IMR-90 (cell line): Measurements from ENCODE around the gene C1QL4. TPM values are rescaled to one million over a fixed set of nuclear protein-coding genes. Genes with fewer than 3 reads are reported as not detected.

Experiments used
- ATAC-seq: fragments of 200-7000 bp; cut with Tn5 transposase; 2 replicates; pipeline ENCODE4 v1.9.1; 2020; ENCODE audit warnings: low read depth, mild to moderate bottlenecking, moderate library complexity
- BruUV-seq: library from RNA; stranded (reverse); fragments of 400-500 nt; replicated peaks from 2 replicates; lab custom pipeline; 2021; lab: Mats Ljungman, UMichigan
- CTCF ChIA-PET: fragments of 300-600 bp; formaldehyde crosslinking; extraction: SDS; loops from one replicate; lab custom pipeline; 2021; ENCODE audit warnings: antibody characterized with exemption; lab: Yijun Ruan, JAX
- POLR2A ChIA-PET: fragments of 300-600 bp; sonication (Branson Sonifier 250); formaldehyde crosslinking; loops from one replicate; lab custom pipeline; 2022; ENCODE audit warnings: antibody characterized with exemption; ENCODE audit not compliant: unreplicated experiment; lab: Charles Lee
- DNase-seq: peaks from one replicate; pipeline ENCODE4 v3.0.0; 2013
- H2AFZ ChIP-seq: replicated peaks from 2 replicates; pipeline ENCODE3; 2013; ENCODE audit warnings: low read length, mild to moderate bottlenecking; ENCODE audit not compliant: poor library complexity
- H2AK5ac ChIP-seq: 2 replicates; pipeline ENCODE4 v1.6.1; 2013; ENCODE audit warnings: low read depth, low read length, inconsistent platforms
- H2AK9ac ChIP-seq: replicated peaks from 2 replicates; pipeline ENCODE3; 2013; ENCODE audit warnings: mild to moderate bottlenecking, low read depth, low read length, moderate library complexity; ENCODE audit not compliant: poor library complexity
- H2BK120ac ChIP-seq: 2 replicates; pipeline ENCODE4 v1.6.1; 2013; ENCODE audit warnings: low read depth, low read length, inconsistent platforms
- H2BK15ac ChIP-seq: 3 replicates; pipeline ENCODE4 v1.6.1; 2013; ENCODE audit warnings: low read depth, low read length, inconsistent platforms
- H2BK20ac ChIP-seq: 2 replicates; pipeline ENCODE4 v1.6.1; 2013; ENCODE audit warnings: low read depth, mild to moderate bottlenecking, inconsistent platforms, low read length, moderate library complexity
- H2BK5ac ChIP-seq: 2 replicates; pipeline ENCODE4 v1.6.1; 2013; ENCODE audit warnings: mild to moderate bottlenecking, low read depth, low read length, inconsistent platforms; ENCODE audit not compliant: poor library complexity, severe bottlenecking
- H3K14ac ChIP-seq: replicated peaks from 2 replicates; pipeline ENCODE4 v1.6.1; 2013; ENCODE audit warnings: low read depth, low read length, inconsistent platforms
- H3K18ac ChIP-seq: 2 replicates; pipeline ENCODE4 v1.6.1; 2013; ENCODE audit warnings: low read depth, low read length, control low read depth
- H3K23ac ChIP-seq: 2 replicates; pipeline ENCODE4 v1.6.1; 2013; ENCODE audit warnings: low read depth, low read length, inconsistent platforms
- H3K27ac ChIP-seq: 2 replicates; pipeline ENCODE4 v1.5.1; 2013; ENCODE audit warnings: mild to moderate bottlenecking, control low read depth, low read length; ENCODE audit not compliant: insufficient read depth
- H3K27me3 ChIP-seq: 2 replicates; pipeline ENCODE4 v1.6.1; 2013; ENCODE audit warnings: low read length; ENCODE audit not compliant: control insufficient read depth, insufficient read depth
- H3K36me3 ChIP-seq: 2 replicates; pipeline ENCODE4 v1.6.1; 2013; ENCODE audit warnings: low read length, mixed read lengths; ENCODE audit not compliant: control insufficient read depth, insufficient read depth
- H3K4ac ChIP-seq: 2 replicates; pipeline ENCODE4 v1.6.1; 2013; ENCODE audit warnings: low read depth, low read length, inconsistent platforms
- H3K4me1 ChIP-seq: 2 replicates; pipeline ENCODE4 v1.6.1; 2013; ENCODE audit warnings: low read length, mixed read lengths; ENCODE audit not compliant: control insufficient read depth, insufficient read depth
- H3K4me2 ChIP-seq: 2 replicates; pipeline ENCODE4 v1.6.1; 2013; ENCODE audit warnings: low read depth, mild to moderate bottlenecking, control low read depth, low read length, moderate library complexity
- H3K4me3 ChIP-seq: 2 replicates; pipeline ENCODE4 v1.5.1; 2013; ENCODE audit warnings: low read depth, mild to moderate bottlenecking, control low read depth, low read length, moderate library complexity; ENCODE audit not compliant: insufficient read depth
- H3K56ac ChIP-seq: 2 replicates; pipeline ENCODE4 v1.6.1; 2013; ENCODE audit warnings: low read length, inconsistent platforms; ENCODE audit not compliant: insufficient read depth; ENCODE audit errors: extremely low read depth
- H3K79me1 ChIP-seq, 2 experiments: 2 replicates each; pipeline ENCODE4 v1.6.1; 2013; ENCODE audit warnings: low read length in 2 of 2, inconsistent platforms in 1 of 2, low read depth in 1 of 2
- H3K9ac ChIP-seq: 2 replicates; pipeline ENCODE4 v1.6.1; 2013; ENCODE audit warnings: low read depth, low read length, control low read depth
- H3K9me1 ChIP-seq: 2 replicates; pipeline ENCODE4 v1.6.1; 2013; ENCODE audit warnings: low read length, inconsistent platforms; ENCODE audit not compliant: insufficient read depth
- H3K9me3 ChIP-seq: 2 replicates; pipeline ENCODE4 v1.6.1; 2013; ENCODE audit warnings: low read length; ENCODE audit not compliant: control insufficient read depth, insufficient read depth
- H4K20me1 ChIP-seq: 2 replicates; pipeline ENCODE4 v1.6.1; 2013; ENCODE audit warnings: low read length, inconsistent platforms; ENCODE audit not compliant: insufficient read depth
- H4K5ac ChIP-seq: 2 replicates; pipeline ENCODE4 v1.6.1; 2013; ENCODE audit warnings: mild to moderate bottlenecking, low read depth, low read length, control low read depth
- H4K8ac ChIP-seq, 2 experiments: 2 replicates each; pipeline ENCODE4 v1.6.1; 2013; ENCODE audit warnings: low read depth in 2 of 2, low read length in 2 of 2, control low read depth in 1 of 2, inconsistent platforms in 1 of 2
- H4K91ac ChIP-seq: 2 replicates; pipeline ENCODE4 v1.6.1; 2013; ENCODE audit warnings: low read depth, low read length, inconsistent platforms; ENCODE audit not compliant: insufficient read depth
- BHLHE40 ChIP-seq: fragments of 150-350 bp; IDR thresholded peaks from 2 replicates; pipeline ENCODE4 v1.6.1; 2016; ENCODE audit warnings: mild to moderate bottlenecking, low read depth, low read length
- CEBPB ChIP-seq: IDR thresholded peaks from 2 replicates; pipeline ENCODE4 v1.6.1; 2012; ENCODE audit warnings: low read depth, low read length, improper control_type of control experiment
- CTCF ChIP-seq: conservative IDR thresholded peaks from 2 replicates; pipeline ENCODE4 v1.5.1; 2012; ENCODE audit warnings: mild to moderate bottlenecking, low read depth, low read length, improper control_type of control experiment
- FOS ChIP-seq: fragments of 150-350 bp; IDR thresholded peaks from 2 replicates; pipeline ENCODE4 v1.6.1; 2016; ENCODE audit warnings: low read depth, low read length
- MAFK ChIP-seq: IDR thresholded peaks from 2 replicates; pipeline ENCODE4 v1.6.1; 2012; ENCODE audit warnings: low read depth, low read length, improper control_type of control experiment
- MAZ ChIP-seq: IDR thresholded peaks from 2 replicates; pipeline ENCODE4 v1.6.1; 2012; ENCODE audit warnings: low read depth, mild to moderate bottlenecking, low read length, improper control_type of control experiment, moderate library complexity, borderline replicate concordance
- MXI1 ChIP-seq: IDR thresholded peaks from 2 replicates; pipeline ENCODE4 v1.6.1; 2012; ENCODE audit warnings: low read depth, mild to moderate bottlenecking, low read length, moderate library complexity, borderline replicate concordance
- NFE2L2 ChIP-seq: fragments of 150-350 bp; IDR thresholded peaks from 2 replicates; pipeline ENCODE4 v1.6.1; 2016; ENCODE audit warnings: low read depth, mild to moderate bottlenecking, low read length
- POLR2A ChIP-seq: IDR thresholded peaks from 2 replicates; pipeline ENCODE4 v1.6.1; 2012; ENCODE audit warnings: mild to moderate bottlenecking, low read depth, low read length
- RCOR1 ChIP-seq: IDR thresholded peaks from 2 replicates; pipeline ENCODE4 v1.6.1; 2012; ENCODE audit warnings: mild to moderate bottlenecking, low read length, improper control_type of control experiment; ENCODE audit not compliant: insufficient replicate concordance
- RFX5 ChIP-seq: IDR thresholded peaks from 2 replicates; pipeline ENCODE4 v1.8.0; 2012; ENCODE audit warnings: low read depth, mild to moderate bottlenecking, low read length, moderate library complexity
- SMC3 ChIP-seq: fragments of 150-350 bp; IDR thresholded peaks from 2 replicates; pipeline ENCODE4 v1.6.1; 2016; ENCODE audit warnings: low read depth, mild to moderate bottlenecking, antibody characterized with exemption, low read length, moderate library complexity
- WGBS, 2 experiments: methylation state at CpG; one replicate each; pipeline versions ENCODE4 v1.1.5 to v1.1.7; 2013; ENCODE audit warnings: missing lambda C conversion rate in 2 of 2; ENCODE audit not compliant: insufficient read length in 1 of 2; ENCODE audit errors: extremely low coverage in 2 of 2; 5-methylcytosine and 5-hydroxymethylcytosine counted together
- dilution Hi-C: fragments of 300-500 bp; cut with HindIII; formaldehyde crosslinking; loops from one replicate; pipeline ENCODE4 v1.14.3; 2018; ENCODE audit warnings: low sequenced_read_pairs; ENCODE audit not compliant: unreplicated experiment
- in situ Hi-C: fragments of 300-500 bp; cut with MboI; formaldehyde crosslinking; loops from 3 replicates; pipeline ENCODE4 v1.14.3; 2019; ENCODE audit warnings: low sequenced_read_pairs, inconsistent platforms, mixed read lengths
- intact Hi-C: fragments of 100-400 bp; cut with micrococcal nuclease; formaldehyde crosslinking; loops from 2 replicates; pipeline ENCODE4 v1.10.0; 2022
- polyA plus RNA-seq, 3 experiments: library from polyadenylated mRNA; depleted of rRNA; stranded (reverse); fragments of >200 nt; gene quantifications; 2 replicates each; pipeline ENCODE4 v1.2.3, GENCODE V29; 2012; ENCODE audit warnings: low replicate concordance in 1 of 3
- total RNA-seq: library from RNA; depleted of rRNA; stranded (reverse); fragments of >200 nt; gene quantifications from 2 replicates; pipeline ENCODE4 v1.2.3, GENCODE V29; 2012

The C1QL4 gene
- total and polyA plus RNA-seq, 2 of the 4 experiments (the other 2 are of a cell fraction) = 0.18 to 0.46 TPM

GRCh38 chr12:49341777-49342065 is 4.7 kb upstream of the C1QL4 start:
- H3K27me3 ChIP-seq = peaks cover 87% of the 10 kb centered on the region

More at GRCh38 chr12:49341777-49342065, 4.7 kb upstream of the C1QL4 start:
- WGBS, 2 experiments = 28% methylated on average over 13 of the region's 21 CpGs; no CpG with 5 or more reads in 1 of the 2 experiments
- no peak for ATAC-seq
- intact Hi-C loops (no loop called here), dilution Hi-C loops (no loop called here), in situ Hi-C loops (no loop called here)
- peaks cover 11% of the 10 kb centered on the region for H3K4me1 ChIP-seq
- H3K23ac ChIP-seq = no peak overlapping the region
- H4K91ac ChIP-seq = no peak overlapping the region
- ChIA-PET CTCF (interaction anchor here (0.7 to 2.9 kb wide), 6 partner anchors 9 to 164 kb away, joined by 3 to 24 read pairs (median 4); partner anchors contain the start of gene TROAP), POLR2A (no interaction called here)
- no peak for DNase-seq
- H3K27ac ChIP-seq = no peak overlapping the region
- TF ChIP-seq CTCF (no peak), MAFK (no peak), MAZ (no peak), RCOR1 (no peak), FOS (no peak), CEBPB (no peak), MXI1 (no peak), POLR2A (no peak), SMC3 (no peak), NFE2L2 (no peak), RFX5 (no peak), BHLHE40 (no peak)
- H3K36me3 ChIP-seq = no peaks in the 10 kb centered on the region
- H2AFZ ChIP-seq = peak overlapping the region; percentile 91
- H3K9me1 ChIP-seq = peaks cover 5% of the 10 kb centered on the region; the same call in 1 of the 2 replicates
- no peaks in the 10 kb centered on the region for H3K9me3 ChIP-seq
- H3K4me2 ChIP-seq = no peak overlapping the region
- no peak overlapping the region for H2AK5ac ChIP-seq
- no peak overlapping the region for H3K9ac ChIP-seq
- H3K79me1 ChIP-seq = no peaks in the 10 kb centered on the region
- no peak overlapping the region for H2AK9ac ChIP-seq
- H4K8ac ChIP-seq = no peak overlapping the region
- H4K20me1 ChIP-seq = 0 out of 2 replicates have a peak, but pooled peaks cover 5% of the 10 kb centered on the region
- H4K5ac ChIP-seq = no peak overlapping the region
- no peak overlapping the region for H2BK15ac ChIP-seq
- H3K4me3 ChIP-seq = peak overlapping the region; percentile 33; the same call in 1 of the 2 replicates
- H3K56ac ChIP-seq = no peak overlapping the region
- H2BK120ac ChIP-seq = no peak overlapping the region
- no peak overlapping the region for H3K14ac ChIP-seq
- no peak overlapping the region for H2BK5ac ChIP-seq
- H3K18ac ChIP-seq = no peak overlapping the region
- BruUV-seq = no TSS peak
- no peak overlapping the region for H2BK20ac ChIP-seq
- H3K4ac ChIP-seq = no peak overlapping the region
